Gastrocnemius medialis (tissue), 4 donors: ENCODE measurements around the gene FARSB. TPM values are rescaled to one million over a fixed set of nuclear protein-coding genes. Genes with fewer than 3 reads are reported as not detected.

Experiments used
- ATAC-seq, 2 donors: fragments of 150-250 bp; one replicate each; pipeline ENCODE4 v1.9.1; 2016
- DNase-seq, 2 donors: peaks; one replicate each; pipeline ENCODE4 v3.0.0-alpha.2; 2019
- H3K27ac ChIP-seq, 4 donors: fragments of 200-600 bp; sonication (generic); 1 replicate in 1 of 4; 2 replicates in 3 of 4; pipeline ENCODE4 v1.5.1; 2016 to 2018; ENCODE audit warnings: mild to moderate bottlenecking in 2 of 4, moderate library complexity in 1 of 4
- H3K27me3 ChIP-seq, 3 donors: fragments of 200-600 bp; sonication (generic) in 2 of 3; 1 replicate in 1 of 3; 2 replicates in 2 of 3; pipeline versions ENCODE4 v1.5.1 to v1.6.0; 2016 to 2019; ENCODE audit warnings: mild to moderate bottlenecking in 1 of 3, moderate library complexity in 1 of 3
- H3K36me3 ChIP-seq, 2 donors: fragments of 200-600 bp; sonication (generic) in 1 of 2; one replicate each; pipeline ENCODE4 v1.5.1; 2017 to 2018
- H3K4me1 ChIP-seq, 2 donors: fragments of 200-600 bp; sonication (generic) in 1 of 2; one replicate each; pipeline ENCODE4 v1.5.1; 2016 to 2017; ENCODE audit warnings: mild to moderate bottlenecking in 2 of 2
- H3K4me3 ChIP-seq, 4 donors: fragments of 200-600 bp; sonication (generic) in 3 of 4; 1 replicate in 1 of 4; 2 replicates in 3 of 4; pipeline ENCODE4 v1.5.1; 2016 to 2019; ENCODE audit warnings: mild to moderate bottlenecking in 2 of 4
- H3K9me3 ChIP-seq, 3 donors: fragments of 200-600 bp; sonication (generic) in 2 of 3; 1 replicate in 1 of 3; 2 replicates in 2 of 3; pipeline ENCODE4 v1.5.1; 2016 to 2019
- POLR2A ChIP-seq, 2 donors: fragments of 450-650 bp; IDR thresholded peaks; one replicate each; pipeline ENCODE4 v1.6.1; 2017; ENCODE audit warnings: antibody characterized with exemption in 2 of 2, mild to moderate bottlenecking in 2 of 2, moderate library complexity in 2 of 2
- in situ Hi-C, 4 donors: fragments of 200-750 bp; cut with MboI; loops; one replicate each; pipeline versions ENCODE4 v1.15.0 to v1.8.0; 2017; ENCODE audit warnings: low sequenced_read_pairs in 4 of 4
- intact Hi-C: fragments of 100-400 bp; cut with DNase I; formaldehyde crosslinking; loops from one replicate; pipeline ENCODE4 v1.15.1; 2023; ENCODE audit warnings: low total_unique reads
- total RNA-seq, 4 donors: library from RNA; depleted of rRNA; stranded (reverse); fragments of >200 nt; gene quantifications; one replicate each; pipeline versions ENCODE4 v1.1.0 to v1.2.3, GENCODE V29; 2016
- TF ChIP-seq, protein P1 (sequence below), 5 experiments: fragments of 450-650 bp in 3 of 5; fragments of 200-600 bp in 2 of 5; sonication (generic) in 2 of 5; IDR thresholded peaks in 4 of 5; conservative IDR thresholded peaks in 1 of 5; 1 replicate in 4 of 5; 2 replicates in 1 of 5; pipeline ENCODE4 v1.5.1; 2016 to 2019; ENCODE audit warnings: antibody characterized with exemption in 5 of 5, mild to moderate bottlenecking in 3 of 5, moderate library complexity in 3 of 5

Gene FARSB
- total RNA-seq, 4 donors from 2014 or later, result 23.9 to 33.5 (median 29.9) TPM

GRCh38 chr2:222561817-222562645, 93.9 kb downstream of the FARSB start:
- intact Hi-C loops (loop anchor here (1.0 to 2.0 kb wide), 2 partner anchors 244 to 505 kb away; no protein-coding TSS in a partner anchor), in situ Hi-C loops (loop anchor here (10.0 to 25.0 kb wide), 3 partner anchors 247 to 500 kb away; a partner anchor contains a TSS)
- ATAC-seq, result peak in 1 of 2 donors; percentile 50
- Histone ChIP-seq H3K9me3 (no peaks in the 10 kb centered on the region), H3K27ac (no peak overlapping the region), H3K36me3 (no peaks in the 10 kb centered on the region), H3K27me3 (peaks cover 0 to 5% (median 0%) of the 10 kb centered on the region in 3 donors), H3K4me1 (no peaks in the 10 kb centered on the region), H3K4me3 (no peak overlapping the region)
- no peak for DNase-seq
- TF ChIP-seq, protein P1, sequence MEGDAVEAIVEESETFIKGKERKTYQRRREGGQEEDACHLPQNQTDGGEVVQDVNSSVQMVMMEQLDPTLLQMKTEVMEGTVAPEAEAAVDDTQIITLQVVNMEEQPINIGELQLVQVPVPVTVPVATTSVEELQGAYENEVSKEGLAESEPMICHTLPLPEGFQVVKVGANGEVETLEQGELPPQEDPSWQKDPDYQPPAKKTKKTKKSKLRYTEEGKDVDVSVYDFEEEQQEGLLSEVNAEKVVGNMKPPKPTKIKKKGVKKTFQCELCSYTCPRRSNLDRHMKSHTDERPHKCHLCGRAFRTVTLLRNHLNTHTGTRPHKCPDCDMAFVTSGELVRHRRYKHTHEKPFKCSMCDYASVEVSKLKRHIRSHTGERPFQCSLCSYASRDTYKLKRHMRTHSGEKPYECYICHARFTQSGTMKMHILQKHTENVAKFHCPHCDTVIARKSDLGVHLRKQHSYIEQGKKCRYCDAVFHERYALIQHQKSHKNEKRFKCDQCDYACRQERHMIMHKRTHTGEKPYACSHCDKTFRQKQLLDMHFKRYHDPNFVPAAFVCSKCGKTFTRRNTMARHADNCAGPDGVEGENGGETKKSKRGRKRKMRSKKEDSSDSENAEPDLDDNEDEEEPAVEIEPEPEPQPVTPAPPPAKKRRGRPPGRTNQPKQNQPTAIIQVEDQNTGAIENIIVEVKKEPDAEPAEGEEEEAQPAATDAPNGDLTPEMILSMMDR (IDR thresholded peaks at IDR 0.05 in 4 of 5, conservative IDR thresholded peaks at IDR 0.05 in 1 of 5), result peak in 4 of 5 experiments; percentile 22 to 60 (median 45)
- TF ChIP-seq POLR2A (IDR thresholded peaks at IDR 0.05), result no peak

DNA sequence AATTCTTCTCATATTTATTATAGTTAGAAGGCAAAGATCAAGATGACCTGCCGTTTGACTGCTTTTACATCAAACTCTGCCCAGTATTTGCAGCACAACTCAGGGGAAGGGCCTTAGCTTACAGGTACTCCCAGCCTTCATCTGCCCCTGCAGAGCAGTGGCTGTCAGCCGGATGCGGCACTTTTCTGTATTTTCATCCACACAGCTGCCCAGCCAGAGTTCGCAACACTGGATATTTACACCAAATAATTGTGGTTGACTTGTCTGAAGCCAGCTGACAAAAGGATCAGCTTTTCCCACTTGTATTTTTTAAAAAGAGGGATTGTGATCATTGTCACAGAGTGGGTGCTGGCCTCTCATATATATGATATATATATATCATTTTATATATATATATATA, 94.7 kb downstream of the FARSB start:
- Histone ChIP-seq H3K27me3 (peaks cover 0 to 7% (median 0%) of the 10 kb centered on the region in 3 donors), H3K36me3 (no peaks in the 10 kb centered on the region), H3K4me1 (no peaks in the 10 kb centered on the region), H3K27ac (no peak overlapping the region), H3K4me3 (no peak overlapping the region), H3K9me3 (no peaks in the 10 kb centered on the region)
- no peak for TF ChIP-seq POLR2A (IDR thresholded peaks at IDR 0.05)
- TF ChIP-seq, protein P1 (IDR thresholded peaks at IDR 0.05 in 4 of 5, conservative IDR thresholded peaks at IDR 0.05 in 1 of 5), result no peak
- DNase-seq (no peak), ATAC-seq (no peak)
- intact Hi-C loops (loop anchor here (1.0 kb wide), 1 partner anchor 243 kb away; no protein-coding TSS in a partner anchor), in situ Hi-C loops (loop anchor here (10.0 to 25.0 kb wide), 3 partner anchors 246 to 499 kb away; a partner anchor contains a TSS)

DNA sequence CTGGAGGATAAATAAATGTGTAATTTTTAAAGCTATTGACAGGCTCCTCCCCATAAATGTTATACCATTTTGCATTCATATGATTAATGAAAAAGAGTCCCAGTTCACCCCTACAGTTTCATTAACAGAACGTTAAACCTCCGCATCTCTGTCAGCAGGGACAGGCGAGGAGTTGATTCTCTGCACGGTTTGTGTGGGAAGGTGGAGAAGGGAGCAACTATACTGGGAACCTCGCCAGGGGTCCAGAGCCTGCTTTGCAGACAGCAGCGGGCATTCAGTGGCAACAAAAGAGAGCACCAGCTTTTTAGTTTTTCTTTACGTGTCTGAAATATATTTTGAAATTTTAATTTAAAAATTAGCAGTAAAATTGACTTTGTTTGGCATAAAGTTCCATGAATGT, 101.4 kb downstream of the FARSB start:
- intact Hi-C loops (no loop called here), in situ Hi-C loops (loop anchor here in 3 of 4 donors (25.0 kb wide), 2 partner anchors 242 to 492 kb away; a partner anchor contains a TSS)
- Histone ChIP-seq H3K36me3 (no peaks in the 10 kb centered on the region), H3K4me3 (no peak overlapping the region), H3K9me3 (no peaks in the 10 kb centered on the region), H3K27me3 (peaks cover 0 to 7% (median 0%) of the 10 kb centered on the region in 3 donors), H3K27ac (no peak overlapping the region), H3K4me1 (no peaks in the 10 kb centered on the region)
- DNase-seq, result no peak
- ATAC-seq, result no peak
- TF ChIP-seq POLR2A (IDR thresholded peaks at IDR 0.05), result no peak
- TF ChIP-seq, protein P1 (IDR thresholded peaks at IDR 0.05 in 4 of 5, conservative IDR thresholded peaks at IDR 0.05 in 1 of 5), result no peak

- H3K4me1 ChIP-seq, result no peaks in the 10 kb centered on the region
- intact Hi-C loops, result no loop called here
- in situ Hi-C loops, result no loop called here
Observed at GRCh38 chr2:222548992-222549391, 106.9 kb downstream of the FARSB start.

More at GRCh38 chr2:222548992-222549391, 106.9 kb downstream of the FARSB start:
- DNase-seq (no peak), ATAC-seq (no peak)
- H3K27ac ChIP-seq, result no peak overlapping the region
- no peak overlapping the region for H3K4me3 ChIP-seq
- H3K9me3 ChIP-seq, result no peaks in the 10 kb centered on the region
- no peaks in the 10 kb centered on the region for H3K27me3 ChIP-seq
- no peaks in the 10 kb centered on the region for H3K36me3 ChIP-seq
- TF ChIP-seq, protein P1 (IDR thresholded peaks at IDR 0.05 in 4 of 5, conservative IDR thresholded peaks at IDR 0.05 in 1 of 5), result no peak
- no peak for TF ChIP-seq POLR2A (IDR thresholded peaks at IDR 0.05)
